Endodermal cell (in vitro differentiated cells): Measurements from ENCODE around the gene ENTPD2. TPM values are rescaled to one million over a fixed set of nuclear protein-coding genes. Genes with fewer than 3 reads are reported as not detected.

ENCODE experiments used
- DNase-seq: peaks from one replicate; pipeline ENCODE4 v3.0.0-alpha.2; 2017
- H3K27ac ChIP-seq: 2 replicates; pipeline ENCODE4 v1.5.1; 2013; ENCODE audit warnings: mild to moderate bottlenecking, low read depth, low read length, moderate library complexity
- H3K27me3 ChIP-seq: 2 replicates; pipeline ENCODE4 v1.6.1; 2013; ENCODE audit warnings: mild to moderate bottlenecking, low read length, moderate library complexity; ENCODE audit not compliant: insufficient read depth, control insufficient read depth, poor library complexity, severe bottlenecking
- H3K36me3 ChIP-seq: 2 replicates; pipeline ENCODE4 v1.7.0; 2013; ENCODE audit warnings: mild to moderate bottlenecking, low read length, moderate library complexity; ENCODE audit not compliant: control insufficient read depth, insufficient read depth
- H3K4me1 ChIP-seq: one replicate; pipeline ENCODE4 v1.7.0; 2013; ENCODE audit warnings: low read length; ENCODE audit not compliant: control insufficient read depth, insufficient read depth
- H3K4me3 ChIP-seq: 2 replicates; pipeline ENCODE4 v1.5.1; 2013; ENCODE audit warnings: mild to moderate bottlenecking, low read length, moderate library complexity
- H3K9ac ChIP-seq: 2 replicates; pipeline ENCODE4 v1.6.1; 2013; ENCODE audit warnings: mild to moderate bottlenecking, low read length, moderate library complexity; ENCODE audit not compliant: poor library complexity, severe bottlenecking; ENCODE audit errors: extremely low read depth
- H3K9me3 ChIP-seq: 2 replicates; pipeline ENCODE4 v1.6.1; 2013; ENCODE audit warnings: mild to moderate bottlenecking, low read length, moderate library complexity; ENCODE audit not compliant: control insufficient read depth
- H3K27ac Mint-ChIP-seq: 2 replicates; pipeline ENCODE4 v1.8.0; 2020; ENCODE audit warnings: mixed read lengths
- H3K27me3 Mint-ChIP-seq: 2 replicates; pipeline ENCODE4 v1.8.0; 2021; ENCODE audit warnings: mild to moderate bottlenecking, mixed read lengths; ENCODE audit not compliant: insufficient read depth
- H3K36me3 Mint-ChIP-seq: 2 replicates; pipeline ENCODE4 v1.8.0; 2020; ENCODE audit warnings: low read depth, mixed read lengths
- H3K4me1 Mint-ChIP-seq: 2 replicates; pipeline ENCODE4 v1.8.0; 2020; ENCODE audit warnings: mixed read lengths
- H3K4me3 Mint-ChIP-seq: 2 replicates; pipeline ENCODE4 v1.8.0; 2020; ENCODE audit warnings: mild to moderate bottlenecking, moderate library complexity, mixed read lengths
- H3K9me3 Mint-ChIP-seq: 2 replicates; pipeline ENCODE4 v1.8.0; 2020; ENCODE audit warnings: mild to moderate bottlenecking, mixed read lengths
- CTCF ChIP-seq: fragments of 200-600 bp; sonication (generic); conservative IDR thresholded peaks from 2 replicates; pipeline ENCODE4 v1.5.0; 2021; ENCODE audit warnings: antibody characterized with exemption, mild to moderate bottlenecking
- WGBS, 2 experiments: methylation state at CpG; one replicate each; pipeline versions ENCODE4 v1.1.5 to v1.1.7; 2013; ENCODE audit warnings: missing lambda C conversion rate in 2 of 2, mixed read lengths in 1 of 2; ENCODE audit not compliant: insufficient coverage in 1 of 2, insufficient read length in 1 of 2; 5-methylcytosine and 5-hydroxymethylcytosine counted together
- total RNA-seq, 2 donors: library from RNA; stranded (reverse); fragmentation: NEBNext Ultra II Directional in 1 of 2; extraction: Animal tissue kit (Norgen Biotek cat#: 25700) in 1 of 2; gene quantifications; 2 replicates in 1 of 2; 3 replicates in 1 of 2; pipeline ENCODE4 v1.2.1, GENCODE V29; 2021

ENTPD2 gene
- total RNA-seq, 2 donors from 2014 or later: 1.2 to 2.4 TPM

- no peak overlapping the region for H3K4me3 Mint-ChIP-seq
- H3K27ac Mint-ChIP-seq: no peak overlapping the region
- H3K4me3 ChIP-seq: no peak overlapping the region
- no peaks in the 10 kb centered on the region for H3K9me3 ChIP-seq
- 91 to 95% methylated on average over 8 to 12 of the region's 12 CpGs for WGBS, 2 experiments
- H3K27me3 ChIP-seq: peaks cover 35% of the 10 kb centered on the region
- H3K4me1 Mint-ChIP-seq: no peaks in the 10 kb centered on the region
- DNase-seq: no peak
- H3K27ac ChIP-seq: no peak overlapping the region
- peaks cover 2% of the 10 kb centered on the region for H3K36me3 Mint-ChIP-seq
- H3K36me3 ChIP-seq: peaks cover 5% of the 10 kb centered on the region
- peaks cover 37% of the 10 kb centered on the region for H3K27me3 Mint-ChIP-seq
- TF ChIP-seq CTCF: no peak
- peaks cover 6% of the 10 kb centered on the region for H3K4me1 ChIP-seq
- H3K9ac ChIP-seq: no peak overlapping the region
- no peaks in the 10 kb centered on the region for H3K9me3 Mint-ChIP-seq
Observed at GRCh38 chr9:137044037-137044436, 9.8 kb downstream of the ENTPD2 start.

DNA sequence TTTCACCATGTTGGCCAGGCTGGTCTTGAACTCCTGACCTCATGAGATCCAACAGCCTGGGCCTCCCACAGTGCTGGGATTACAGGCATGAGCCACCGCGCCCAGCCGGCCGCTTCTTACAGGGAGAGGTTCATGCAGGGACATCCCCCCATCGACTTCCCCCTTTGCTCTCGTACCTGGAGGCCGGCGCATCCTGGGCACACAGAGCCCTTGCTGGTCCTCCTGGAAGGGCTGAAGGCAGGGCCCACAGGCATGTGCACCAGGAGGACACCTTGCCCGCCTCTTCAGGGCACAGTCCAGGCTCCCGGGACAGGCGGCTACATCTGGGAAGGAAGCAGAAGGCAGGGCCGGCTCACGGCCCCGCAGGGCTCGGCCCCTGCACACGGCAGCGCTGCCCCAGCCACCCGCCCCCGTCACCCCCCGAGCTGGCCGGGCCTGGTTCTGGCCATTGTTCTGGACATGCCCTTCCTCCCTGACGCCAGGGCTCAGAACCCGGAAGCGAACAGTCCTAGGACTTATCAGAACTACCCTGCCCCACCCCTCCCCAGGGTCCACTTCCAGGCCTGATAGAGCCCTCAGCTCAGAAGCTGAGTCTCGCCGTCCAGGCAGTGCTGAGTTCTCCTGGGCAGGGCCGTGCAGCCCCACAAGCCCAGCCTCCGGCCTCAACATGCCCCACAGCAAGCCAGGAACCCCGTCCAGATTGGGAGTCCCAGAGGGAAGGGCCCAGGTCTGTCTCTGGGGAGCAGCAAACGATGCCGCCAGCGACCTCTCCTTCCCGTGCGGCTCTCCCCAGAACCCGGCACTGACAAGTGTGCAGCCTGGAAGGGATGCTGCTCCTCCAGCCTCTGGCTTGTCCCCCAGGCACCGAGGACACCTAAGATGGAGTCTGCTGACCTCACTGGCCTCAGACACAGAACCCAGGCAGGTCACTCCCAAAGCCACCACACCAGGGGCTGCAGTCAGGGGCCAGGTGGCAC is 10.8 kb downstream of the ENTPD2 start:
- no peak overlapping the region for H3K27ac Mint-ChIP-seq
- no peak overlapping the region for H3K9ac ChIP-seq
- TF ChIP-seq CTCF: no peak
- 85 to 93% methylated on average over 15 to 36 of the region's 36 CpGs for WGBS, 2 experiments
- H3K4me3 ChIP-seq: no peak overlapping the region
- peaks cover 30% of the 10 kb centered on the region for H3K27me3 Mint-ChIP-seq
- no peaks in the 10 kb centered on the region for H3K9me3 ChIP-seq
- H3K4me1 ChIP-seq: peaks cover 6% of the 10 kb centered on the region
- no peaks in the 10 kb centered on the region for H3K4me1 Mint-ChIP-seq
- no peak overlapping the region for H3K27ac ChIP-seq
- H3K9me3 Mint-ChIP-seq: no peaks in the 10 kb centered on the region
- H3K36me3 ChIP-seq: peaks cover 10% of the 10 kb centered on the region
- no peak overlapping the region for H3K4me3 Mint-ChIP-seq
- H3K36me3 Mint-ChIP-seq: peaks cover 8% of the 10 kb centered on the region
- peaks cover 27% of the 10 kb centered on the region for H3K27me3 ChIP-seq
- no peak for DNase-seq

DNA sequence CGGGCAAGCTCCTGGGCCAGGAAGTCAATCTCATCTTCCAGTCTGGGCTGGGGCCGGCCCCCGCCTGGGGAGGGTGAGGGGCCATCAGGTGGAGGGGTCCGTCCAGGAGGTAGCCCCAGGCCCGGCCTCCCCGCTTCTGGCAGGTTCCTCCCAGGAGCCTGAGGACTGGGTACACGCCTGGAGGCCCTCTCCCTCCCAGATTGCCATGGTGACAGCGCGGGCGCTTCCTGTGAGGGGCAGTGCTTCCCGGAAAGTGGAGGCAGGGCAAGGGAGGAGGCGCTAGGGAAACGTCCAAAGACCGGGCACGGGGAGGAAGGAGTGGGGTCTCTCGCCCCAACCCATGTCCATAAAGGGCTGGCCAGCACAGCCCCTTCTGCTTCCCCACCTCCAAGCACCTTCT is 12.7 kb downstream of the ENTPD2 start:
- Mint-ChIP-seq H3K9me3 (no peaks in the 10 kb centered on the region), H3K4me3 (no peak overlapping the region), H3K4me1 (no peaks in the 10 kb centered on the region), H3K27ac (no peak overlapping the region), H3K36me3 (peaks cover 12% of the 10 kb centered on the region), H3K27me3 (peaks cover 12% of the 10 kb centered on the region)
- DNase-seq: no peak
- no peak overlapping the region for H3K9ac ChIP-seq
- no peaks in the 10 kb centered on the region for H3K9me3 ChIP-seq
- TF ChIP-seq CTCF: no peak
- peaks cover 6% of the 10 kb centered on the region for H3K4me1 ChIP-seq
- peaks cover 15% of the 10 kb centered on the region for H3K27me3 ChIP-seq
- H3K4me3 ChIP-seq: no peak overlapping the region
- H3K36me3 ChIP-seq: peaks cover 10% of the 10 kb centered on the region
- 82 to 97% methylated on average over 4 to 16 of the region's 16 CpGs for WGBS, 2 experiments
- H3K27ac ChIP-seq: no peak overlapping the region
